NCI-H748 (cell line): Measurements from ENCODE around the gene RETREG3.
"Not testable (repeated sequence)": the region's sequence is repeated elsewhere in the genome, so short reads cannot be mapped to it uniquely, and the experiment has no call there.

Experiments
- DNase-seq: peaks from one replicate; lab custom pipeline; 2025; ENCODE audit not compliant: unreplicated experiment; lab: John Stamatoyannopoulos, UW

Gene RETREG3, protein sequence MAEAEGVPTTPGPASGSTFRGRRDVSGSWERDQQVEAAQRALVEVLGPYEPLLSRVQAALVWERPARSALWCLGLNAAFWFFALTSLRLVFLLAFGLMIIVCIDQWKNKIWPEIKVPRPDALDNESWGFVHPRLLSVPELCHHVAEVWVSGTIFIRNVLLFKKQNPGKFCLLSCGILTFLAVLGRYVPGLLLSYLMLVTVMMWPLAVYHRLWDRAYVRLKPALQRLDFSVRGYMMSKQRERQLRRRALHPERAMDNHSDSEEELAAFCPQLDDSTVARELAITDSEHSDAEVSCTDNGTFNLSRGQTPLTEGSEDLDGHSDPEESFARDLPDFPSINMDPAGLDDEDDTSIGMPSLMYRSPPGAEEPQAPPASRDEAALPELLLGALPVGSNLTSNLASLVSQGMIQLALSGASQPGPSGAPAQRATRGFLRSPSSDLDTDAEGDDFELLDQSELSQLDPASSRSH

DNA sequence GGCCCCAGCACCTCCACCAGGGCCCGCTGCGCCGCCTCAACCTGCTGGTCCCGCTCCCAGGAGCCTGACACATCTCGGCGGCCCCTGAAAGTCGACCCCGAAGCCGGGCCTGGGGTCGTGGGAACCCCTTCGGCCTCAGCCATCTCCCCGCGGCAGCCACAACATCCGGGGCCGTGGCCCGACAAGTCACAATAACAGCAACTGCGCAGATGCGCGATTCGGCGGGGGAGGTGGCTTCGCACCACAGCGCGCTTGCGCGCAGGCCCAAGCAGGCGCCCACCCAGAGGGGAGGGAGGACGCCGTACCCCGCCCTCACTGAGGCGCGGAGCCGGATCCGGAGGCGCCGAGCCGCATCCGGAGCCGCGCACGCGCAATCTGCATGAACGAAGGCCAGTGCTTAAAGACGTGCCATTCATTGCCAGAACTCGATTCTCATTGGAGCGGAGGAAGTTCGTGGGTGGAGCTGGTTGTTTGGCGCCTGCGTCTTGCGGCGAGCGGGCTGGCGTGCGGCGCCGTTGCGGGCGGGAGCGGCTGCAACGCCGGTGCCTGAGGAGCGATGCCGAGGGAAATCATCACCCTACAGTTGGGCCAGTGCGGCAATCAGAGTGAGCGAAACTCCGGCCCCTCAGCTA is at the start of gene RETREG3, which contains the start of gene TUBG1:
TSS of gene RETREG3 (minus strand) at position 193 of the 632 bp plus-strand sequence. CDS start at position 143, 50 bp downstream.
TSS of gene TUBG1 (plus strand) at position 502 of the 632 bp plus-strand sequence. CDS start at position 557, 55 bp downstream.
- DNase-seq = peak; percentile 99

- no peak for DNase-seq
Observed at GRCh38 chr17:42657824-42658588, 48.8 kb upstream of the RETREG3 start.

DNA sequence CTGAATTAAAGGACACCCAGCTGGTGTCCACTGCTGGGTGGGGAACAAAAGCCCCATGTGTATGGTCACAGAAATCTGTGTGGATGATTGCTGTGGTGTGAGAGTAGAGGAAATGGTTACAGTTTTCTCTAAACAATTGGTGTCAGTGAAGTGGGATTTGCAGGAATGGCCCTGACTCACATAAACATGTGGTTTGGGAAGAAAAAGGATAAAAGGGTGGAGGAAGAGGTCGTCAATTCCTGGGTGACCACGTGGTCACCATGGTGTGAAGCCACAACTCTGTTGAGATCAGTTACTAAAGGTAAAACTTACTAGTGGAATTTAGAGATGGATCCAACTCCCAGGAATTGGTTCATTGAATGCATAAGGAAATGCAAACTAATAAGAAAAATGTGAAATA is 46.4 kb upstream of the RETREG3 start:
- no peak for DNase-seq

- DNase-seq = no peak
Observed at GRCh38 chr17:42653179-42654124, 44.3 kb upstream of the RETREG3 start.

DNA sequence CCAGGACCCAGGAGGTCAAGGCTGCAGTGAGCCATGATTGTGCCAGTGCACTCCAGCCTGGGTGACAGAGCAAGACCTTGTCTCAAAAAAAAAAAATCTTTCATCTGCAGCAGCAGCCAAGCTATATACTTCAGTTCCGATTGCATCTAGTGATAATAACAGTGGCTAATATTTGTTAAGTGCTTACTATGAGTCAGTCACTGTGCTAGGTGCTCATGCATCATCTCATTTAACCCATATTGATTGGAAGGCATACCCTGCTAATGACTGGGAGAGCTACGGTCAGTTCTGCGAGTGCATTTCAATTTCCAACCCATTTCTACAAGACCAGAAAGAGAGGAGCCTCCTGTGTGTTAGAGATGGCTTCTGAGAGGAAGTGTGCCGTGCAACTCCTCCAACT is 42.2 kb upstream of the RETREG3 start:
- no peak for DNase-seq

DNA sequence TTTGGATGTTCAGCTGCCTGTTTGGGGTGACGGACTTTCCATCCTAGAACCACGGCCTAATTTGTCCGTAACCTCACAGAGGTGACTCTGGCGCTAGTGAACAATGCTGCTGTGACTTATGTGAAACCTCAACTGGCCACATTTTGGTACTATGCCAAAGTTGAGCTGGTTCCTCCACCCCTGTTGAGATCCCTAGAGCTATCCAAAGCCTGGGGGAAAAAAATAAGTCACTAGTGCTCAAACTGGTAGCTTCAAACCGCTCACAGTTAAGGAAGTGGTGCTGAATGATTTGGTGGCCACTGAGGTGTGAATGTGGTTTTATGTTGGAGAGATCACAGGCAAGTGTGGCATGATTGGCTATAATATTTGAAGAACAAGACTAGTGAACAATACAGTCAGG is 38.6 kb upstream of the RETREG3 start:
- no peak for DNase-seq

GRCh38 chr17:42642336-42642735 is 33.2 kb upstream of the RETREG3 start:
- peak; percentile 69 for DNase-seq

DNA sequence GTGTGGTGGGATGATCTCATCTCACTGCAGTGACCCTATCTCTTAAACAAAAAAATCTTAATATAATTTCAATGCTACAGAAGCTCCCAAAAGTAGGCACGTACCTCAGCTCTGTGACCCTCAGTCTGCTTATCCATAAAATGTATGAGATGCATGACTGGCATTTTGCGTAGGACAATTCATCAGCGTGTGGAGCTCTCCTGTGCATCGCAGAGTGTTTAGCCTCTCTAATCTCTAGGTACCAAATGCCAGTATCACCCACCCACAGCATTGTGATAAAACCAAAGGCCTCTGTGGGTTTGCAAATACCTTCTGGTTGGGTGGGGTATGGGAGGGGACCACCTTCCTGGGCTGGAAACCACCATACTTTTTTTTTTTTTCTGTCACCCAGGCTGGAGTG is 30.9 kb upstream of the RETREG3 start:
- DNase-seq = no peak

- no peak for DNase-seq
Observed at GRCh38 chr17:42639525-42640113, 30.4 kb upstream of the RETREG3 start.

- DNase-seq = no peak
Observed at GRCh38 chr17:42632949-42633444, 23.8 kb upstream of the RETREG3 start.

DNA sequence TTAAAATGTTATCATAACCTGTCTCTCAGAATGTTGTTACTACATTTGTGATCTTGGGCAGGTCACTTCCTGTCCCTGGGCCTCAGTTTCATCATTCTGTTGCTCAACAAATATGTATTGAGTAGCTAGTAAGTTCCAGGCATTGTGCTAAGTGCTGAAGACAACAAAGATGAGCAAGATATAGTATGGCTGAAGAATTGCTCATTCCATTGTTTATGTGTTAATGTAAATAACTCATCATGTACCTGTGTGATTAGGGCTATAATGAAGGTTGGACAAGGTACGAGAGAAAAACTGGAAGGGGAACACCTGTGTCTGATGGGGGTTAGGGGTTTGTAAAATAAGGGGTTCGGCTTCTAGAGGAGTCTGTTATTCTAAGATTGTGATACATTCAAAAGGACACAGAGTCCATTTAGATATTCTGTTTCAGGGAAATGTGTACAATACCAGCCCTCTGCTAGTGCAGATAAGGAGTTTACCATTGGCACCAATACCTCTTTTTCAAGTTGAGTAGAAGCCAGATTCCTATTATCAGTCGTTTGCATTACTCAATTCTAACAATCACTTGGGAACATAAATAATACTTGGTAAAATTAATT is 20.3 kb upstream of the RETREG3 start:
- no peak for DNase-seq

GRCh38 chr17:42627032-42627764 is 18.0 kb upstream of the RETREG3 start:
- not testable (repeated sequence) for DNase-seq

GRCh38 chr17:42623732-42624596 is 14.8 kb upstream of the RETREG3 start:
- DNase-seq = no peak

GRCh38 chr17:42623271-42623670 is 14.1 kb upstream of the RETREG3 start:
- DNase-seq = no peak

- not testable (repeated sequence) for DNase-seq
Observed at GRCh38 chr17:42621987-42622386, 12.8 kb upstream of the RETREG3 start.

DNA sequence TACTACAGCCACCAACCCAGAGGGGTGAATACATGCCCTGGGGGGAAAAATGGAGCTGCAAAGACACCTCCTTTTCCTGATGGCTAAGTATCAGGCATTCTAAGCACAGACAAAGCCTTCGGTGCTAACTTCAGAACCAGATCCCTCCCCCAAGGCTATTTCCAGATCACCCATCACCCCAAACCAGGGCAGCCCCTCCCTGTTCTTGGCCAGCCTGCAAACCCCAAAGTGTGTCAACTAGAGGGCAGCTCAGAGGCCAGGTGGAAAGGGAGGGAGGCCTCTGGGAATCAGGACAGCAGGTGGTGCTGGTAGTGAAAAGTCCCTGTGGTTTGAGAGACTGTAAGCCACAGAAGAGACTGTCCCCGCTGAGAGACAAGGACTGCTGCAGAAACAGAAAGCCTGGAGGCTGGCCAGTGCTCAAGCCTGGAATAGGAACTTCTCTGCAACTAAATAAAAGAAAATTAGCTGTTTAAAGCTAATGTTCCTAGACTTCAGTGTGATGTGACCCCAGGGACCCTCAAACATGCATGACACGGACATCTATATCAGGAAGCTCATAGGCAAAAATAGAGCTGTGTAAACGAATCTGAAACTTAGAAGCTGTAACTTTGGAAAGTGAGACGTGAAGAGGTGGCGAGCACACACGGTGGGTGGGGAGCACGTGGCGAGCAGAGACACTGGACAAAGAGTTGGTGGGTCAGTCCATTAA is 9.4 kb upstream of the RETREG3 start:
- DNase-seq = peak; percentile 31

DNA sequence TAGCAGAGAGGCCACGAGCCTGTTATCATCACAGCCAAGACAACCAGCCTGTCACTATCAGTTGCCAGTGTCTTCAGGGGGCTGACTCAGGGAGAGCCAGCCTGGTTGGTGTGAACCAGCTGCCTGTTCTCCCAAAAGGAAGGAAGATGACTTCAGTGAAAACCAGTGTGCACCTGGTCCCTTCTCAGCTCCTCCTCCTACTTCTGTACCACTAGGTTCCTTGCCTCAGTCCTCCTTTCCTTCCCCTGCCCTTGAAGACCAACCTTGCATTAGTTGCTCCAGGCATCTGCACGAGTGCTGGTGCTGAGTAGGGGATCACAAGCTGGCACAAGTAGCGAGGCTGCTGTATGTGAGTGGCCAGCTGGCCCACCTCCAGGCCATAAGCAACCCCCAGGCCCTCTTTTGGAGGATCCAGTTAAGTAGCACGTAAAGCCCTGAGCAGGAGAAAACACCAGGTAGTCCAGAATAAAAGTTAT is 8.8 kb upstream of the RETREG3 start:
- DNase-seq = no peak
